HTR-8/SVneo (cell line): ENCODE data around the gene SGIP1.
"Not testable (repeated sequence)": the region's sequence is repeated elsewhere in the genome, so short reads cannot be mapped to it uniquely, and the experiment has no call there.

Experiments used
- DNase-seq: peaks from one replicate; pipeline ENCODE4 v3.0.0; 2011; ENCODE audit warnings: low spot score, mixed read lengths; ENCODE audit not compliant: insufficient read length
- FAIRE-seq: peaks from 2 replicates; lab custom pipeline; 2011; peaks lifted over from hg19 to GRCh38; lab: Jason Lieb, UNC

Gene SGIP1

GRCh38 chr1:66787641-66788040, 253.7 kb downstream of the SGIP1 start:
- FAIRE-seq (no peak), DNase-seq (no peak)

GRCh38 chr1:66788231-66788939, 254.4 kb downstream of the SGIP1 start:
- FAIRE-seq, result no peak
- DNase-seq, result no peak

GRCh38 chr1:66791621-66792610, 258.0 kb downstream of the SGIP1 start:
- no peak for FAIRE-seq
- no peak for DNase-seq

GRCh38 chr1:66795839-66796238, 261.9 kb downstream of the SGIP1 start:
- FAIRE-seq, DNase-seq: not testable (repeated sequence)
